K562 (cell line): Measurements from ENCODE around the gene MYG1. TPM values are rescaled to one million over a fixed set of nuclear protein-coding genes. Genes with fewer than 3 reads are reported as not detected.

Experiments
- ATAC-seq: fragments of 200-7000 bp; cut with Tn5 transposase; 3 replicates; pipeline ENCODE4 v1.9.1; 2020; ENCODE audit warnings: moderate library complexity
- BruUV-seq: library from RNA; stranded (reverse); fragments of 400-500 nt; replicated peaks from 2 replicates; lab custom pipeline; 2021; lab: Mats Ljungman, UMichigan
- CTCF ChIA-PET: fragments of 300-600 bp; formaldehyde crosslinking; extraction: SDS; loops from one replicate; lab custom pipeline; 2021; ENCODE audit warnings: low intra/inter-chr PET ratio; lab: Yijun Ruan, JAX
- POLR2A ChIA-PET: fragments of 300-600, 350-650 bp; sonication (Branson Sonifier 250); formaldehyde crosslinking; extraction: SDS; loops from one replicate; lab custom pipeline; 2021; ENCODE audit warnings: antibody characterized with exemption, inconsistent platforms; lab: Yijun Ruan, JAX
- DNase-seq, 4 experiments: peaks; one replicate each; pipeline versions ENCODE4 v3.0.0 to v3.0.0-alpha.2; 2011 to 2018; ENCODE audit warnings: low spot score in 3 of 4, mixed read lengths in 3 of 4; ENCODE audit errors: extremely low read depth in 1 of 4
- FAIRE-seq: peaks from 2 replicates; lab custom pipeline; 2011; peaks lifted over from hg19 to GRCh38; lab: Jason Lieb, UNC
- H2AFZ ChIP-seq: 2 replicates; pipeline ENCODE4 v1.6.0; 2011; ENCODE audit warnings: low read depth, low read length, control low read depth, inconsistent platforms
- H3K27ac ChIP-seq: fragments of 200-600 bp; 3 replicates; pipeline ENCODE4 v1.8.0; 2011; ENCODE audit warnings: low read depth, mild to moderate bottlenecking, control low read depth, inconsistent platforms, low read length, moderate library complexity, mixed read lengths; ENCODE audit errors: extremely low read depth
- H3K27me3 ChIP-seq, 2 experiments: fragments of 300-600 bp in 1 of 2; 2 replicates in 1 of 2; 3 replicates in 1 of 2; pipeline versions ENCODE4 v1.6.0 to v1.8.0; 2011; ENCODE audit warnings: inconsistent platforms in 2 of 2, low read length in 2 of 2, mild to moderate bottlenecking in 1 of 2, mixed read lengths in 1 of 2, moderate library complexity in 1 of 2; ENCODE audit not compliant: control insufficient read depth in 2 of 2, insufficient read depth in 2 of 2
- H3K36me3 ChIP-seq: fragments of 300-600 bp; 3 replicates; pipeline ENCODE4 v1.8.0; 2011; ENCODE audit warnings: mild to moderate bottlenecking, low read length, inconsistent platforms; ENCODE audit not compliant: control insufficient read depth, insufficient read depth
- H3K4me1 ChIP-seq, 2 experiments: fragments of 200-600 bp in 1 of 2; replicated peaks in 1 of 2; 2 replicates in 1 of 2; 3 replicates in 1 of 2; pipeline versions ENCODE4 v1.5.1 to v1.8.0; 2011; ENCODE audit warnings: inconsistent platforms in 2 of 2, low read length in 2 of 2, mild to moderate bottlenecking in 1 of 2, mixed read lengths in 1 of 2, moderate library complexity in 1 of 2; ENCODE audit not compliant: control insufficient read depth in 2 of 2, insufficient read depth in 2 of 2
- H3K4me2 ChIP-seq: 2 replicates; pipeline ENCODE4 v1.6.1; 2011; ENCODE audit warnings: low read length, control low read depth, inconsistent platforms, mixed read lengths; ENCODE audit not compliant: insufficient read depth
- H3K4me3 ChIP-seq: fragments of 200-600 bp; sonication (generic), shearing (Covaris generic); 2 replicates; pipeline ENCODE4 v1.5.1; 2016; ENCODE audit warnings: control low read depth, inconsistent platforms
- H3K79me2 ChIP-seq: fragments of 200-600 bp; 3 replicates; pipeline ENCODE4 v1.8.0; 2011; ENCODE audit warnings: low read length, inconsistent platforms; ENCODE audit not compliant: control insufficient read depth, insufficient read depth
- H3K9ac ChIP-seq, 2 experiments: 2 replicates each; pipeline versions ENCODE4 v1.6.0 to v1.6.1; 2011; ENCODE audit warnings: low read depth in 2 of 2, low read length in 2 of 2, control low read depth in 1 of 2, inconsistent platforms in 1 of 2, mild to moderate bottlenecking in 1 of 2, mixed read lengths in 1 of 2; ENCODE audit not compliant: insufficient read depth in 1 of 2
- H3K9me1 ChIP-seq: one replicate; pipeline ENCODE4 v1.6.0; 2011; ENCODE audit warnings: inconsistent platforms, mild to moderate bottlenecking, low read length, moderate library complexity; ENCODE audit not compliant: control insufficient read depth, insufficient read depth
- H3K9me3 ChIP-seq: replicated peaks from 2 replicates; pipeline ENCODE4 v1.5.1; 2011; ENCODE audit warnings: low read depth, low read length, inconsistent platforms; ENCODE audit not compliant: control insufficient read depth, insufficient read depth
- H4K20me1 ChIP-seq: replicated peaks from 2 replicates; pipeline ENCODE4 v1.6.1; 2011; ENCODE audit warnings: low read length, inconsistent platforms, mixed read lengths; ENCODE audit not compliant: control insufficient read depth, insufficient read depth
- EGR1 ChIP-seq: fragments of 450-650 bp; conservative IDR thresholded peaks from 2 replicates; pipeline ENCODE4 v1.6.1; 2017; ENCODE audit warnings: mild to moderate bottlenecking
- HNRNPL ChIP-seq: fragments of 200-400 bp; formaldehyde crosslinking; IDR thresholded peaks from 2 replicates; pipeline ENCODE4 v1.6.1; 2017; ENCODE audit warnings: low read depth, mild to moderate bottlenecking, low read length
- HOXB6 ChIP-seq: fragments of 250-450 bp; sonication (Bioruptor Pico); IDR thresholded peaks from 2 replicates; pipeline ENCODE4 v1.5.1; 2022; ENCODE audit warnings: mild to moderate bottlenecking, borderline replicate concordance
- NFE2 ChIP-seq: IDR thresholded peaks from 2 replicates; pipeline ENCODE4 v1.6.1; 2014; ENCODE audit warnings: antibody characterized with exemption, low read depth
- POLR2B ChIP-seq: fragments of 450-650 bp; IDR thresholded peaks from 2 replicates; pipeline ENCODE4 v1.6.1; 2018; ENCODE audit warnings: low read depth; ENCODE audit not compliant: partially characterized antibody
- RBM22 ChIP-seq: fragments of 200-400 bp; formaldehyde crosslinking; IDR thresholded peaks from 2 replicates; pipeline ENCODE4 v1.6.1; 2018; ENCODE audit warnings: low read length, low read depth; ENCODE audit not compliant: poor library complexity, severe bottlenecking
- SIN3B ChIP-seq: fragments of 450-650 bp; IDR thresholded peaks from 2 replicates; pipeline ENCODE4 v1.6.1; 2017; ENCODE audit warnings: low read depth, mild to moderate bottlenecking, moderate library complexity
- SIRT6 ChIP-seq: IDR thresholded peaks from one replicate; pipeline ENCODE4 v1.6.1; 2012; ENCODE audit warnings: low read depth, mild to moderate bottlenecking, control low read depth, inconsistent platforms, low read length, moderate library complexity
- ZBTB7A ChIP-seq: IDR thresholded peaks from 2 replicates; pipeline ENCODE4 v1.6.1; 2011; ENCODE audit warnings: low read depth, mild to moderate bottlenecking, low read length, moderate library complexity, borderline replicate concordance; ENCODE audit not compliant: control insufficient read depth
- ZFX ChIP-seq: sonication (generic); formaldehyde crosslinking; IDR thresholded peaks from 2 replicates; pipeline ENCODE4 v1.8.0; 2022; ENCODE audit warnings: mild to moderate bottlenecking, missing genetic modification reagents, moderate library complexity
- ZKSCAN1 ChIP-seq: fragments of 150-350 bp; IDR thresholded peaks from 2 replicates; pipeline ENCODE4 v1.6.1; 2016; ENCODE audit warnings: low read depth, low read length
- ZNF316 ChIP-seq: fragments of 450-650 bp; IDR thresholded peaks from 2 replicates; pipeline ENCODE4 v1.6.1; 2016
- ZNF384 ChIP-seq: IDR thresholded peaks from 2 replicates; pipeline ENCODE4 v1.6.1; 2012; ENCODE audit warnings: low read depth, low read length, improper control_type of control experiment
- WGBS: fragments of 100-300 bp; shearing (Covaris generic); methylation state at CpG from one replicate; pipeline ENCODE4 v1.1.6; 2016; ENCODE audit warnings: low coverage, mixed read lengths; ENCODE audit not compliant: insufficient coverage; ENCODE audit errors: missing lambda C conversion rate; 5-methylcytosine and 5-hydroxymethylcytosine counted together
- in situ Hi-C: fragments of 300-500 bp; cut with MboI; formaldehyde crosslinking; loops from 4 replicates; pipeline ENCODE4 v1.15.0; 2018; ENCODE audit warnings: inconsistent platforms, mixed read lengths
- intact Hi-C: fragments of 100-400 bp; cut with micrococcal nuclease; formaldehyde crosslinking; loops from 2 replicates; pipeline ENCODE4 v1.14.2; 2022
- polyA plus RNA-seq, 8 experiments: library from polyadenylated mRNA; depleted of rRNA in 4 of 8; stranded (reverse) in 5 of 8; unstranded in 3 of 8; fragments of >200 nt; fragmentation: Nextera tagmentation in 2 of 8; fragmentation: Illumina TruSeq in 1 of 8; extraction: Ambion mirVana in 2 of 8; extraction: Trizol in 1 of 8; gene quantifications; 2 replicates each; pipeline versions ENCODE4 v1.2.1 to v1.2.3, GENCODE V29; 2011 to 2014; ENCODE audit warnings: inconsistent platforms in 1 of 8, missing spikeins in 1 of 8
- total RNA-seq, 7 experiments: library from RNA; depleted of rRNA in 6 of 7; stranded (reverse); fragments of >200 nt in 6 of 7; fragmentation: Illumina TruSeq in 2 of 7; extraction: Trizol in 2 of 7; gene quantifications; 2 replicates each; pipeline versions ENCODE4 v1.2.1 to v1.2.3, GENCODE V29; 2011 to 2021; ENCODE audit warnings: low replicate concordance in 1 of 7

The MYG1 gene
- total and polyA plus RNA-seq, 9 of the 15 experiments (the other 6 are each of a cell fraction or from before 2014, with no cell fraction given): 0.45 to 5.6 (median 2.1) TPM

- DNase-seq (peak in 1 of 4 experiments; percentile 50), ATAC-seq (peak; percentile 66), FAIRE-seq (peak; percentile 69)
- Histone ChIP-seq H3K27ac (peak overlapping the region; percentile 8; the same call in 1 of the 3 replicates), H3K4me2 (no peak overlapping the region), H3K4me1 (peaks cover 13 to 17% of the 10 kb centered on the region in 2 experiments; a peak in 4 of 5 replicates), H3K9me1 (no peaks in the 10 kb centered on the region), H3K4me3 (no peak overlapping the region), H3K9ac (no peak overlapping the region; a peak in 1 of 4 replicates), H4K20me1 (no peaks in the 10 kb centered on the region), H3K9me3 (no peaks in the 10 kb centered on the region), H3K36me3 (peaks cover 2% of the 10 kb centered on the region; the same call in 1 of the 3 replicates), H3K79me2 (peaks cover 1% of the 10 kb centered on the region; the same call in 1 of the 3 replicates), H3K27me3 (no peaks in the 10 kb centered on the region), H2AFZ (peak overlapping the region; percentile 53; the same call in 1 of the 2 replicates)
- intact Hi-C loops (no loop called here), in situ Hi-C loops (no loop called here)
- no TSS peak for BruUV-seq
- CTCF ChIA-PET: no interaction called here
- 42% methylated on average over 6 of the region's 6 CpGs for WGBS
- no peak for TF ChIP-seq POLR2B
- no peak for TF ChIP-seq RBM22
- no peak for TF ChIP-seq SIRT6
- no peak for TF ChIP-seq ZBTB7A
- TF ChIP-seq ZNF384: peak; percentile 40; the same call in 1 of the 2 replicates
- peak; percentile 35 for TF ChIP-seq EGR1
- no peak for TF ChIP-seq ZFX
- peak; percentile 41; the same call in 1 of the 2 replicates for TF ChIP-seq ZNF316
- no peak for TF ChIP-seq HNRNPL
- TF ChIP-seq SIN3B: no peak
- TF ChIP-seq NFE2: peak; percentile 65
- no peak for TF ChIP-seq ZKSCAN1
- TF ChIP-seq HOXB6 (CRISPR knock-in tag): no peak
- POLR2A ChIA-PET: interaction anchor here (0.6 kb wide), 1 partner anchor 32 kb away, joined by 7 read pairs; no protein-coding TSS in a partner anchor
Measured at GRCh38 chr12:53259891-53260290, 39.6 kb upstream of the MYG1 start.
